Endothelial cell of umbilical vein (primary cell): ENCODE results near the gene UNC93B1. TPM values are rescaled to one million over a fixed set of nuclear protein-coding genes. Genes with fewer than 3 reads are reported as not detected.

ENCODE experiments used
- BruUV-seq: library from RNA; stranded (reverse); fragments of 400-500 nt; replicated peaks from 2 replicates; lab custom pipeline; 2021; lab: Mats Ljungman, UMichigan
- CTCF ChIA-PET: fragments of 300-600, 350-600 bp; sonication (Branson Sonifier 250); formaldehyde crosslinking; loops from one replicate; lab custom pipeline; 2021; ENCODE audit warnings: antibody characterized with exemption, inconsistent platforms; lab: Charles Lee
- POLR2A ChIA-PET: fragments of 300-600, 350-600 bp; sonication (Branson Sonifier 250); formaldehyde crosslinking; loops from one replicate; lab custom pipeline; 2021; ENCODE audit warnings: antibody characterized with exemption, inconsistent platforms; lab: Charles Lee
- DNase-seq: peaks from one replicate; pipeline ENCODE4 v3.0.0-alpha.2; 2011; ENCODE audit warnings: low read depth, low spot score
- FAIRE-seq: peaks from 2 replicates; lab custom pipeline; 2011; peaks lifted over from hg19 to GRCh38; lab: Jason Lieb, UNC
- H2AFZ ChIP-seq: 2 replicates; pipeline ENCODE4 v1.6.0; 2012; ENCODE audit warnings: low read depth, low read length, control low read depth, inconsistent platforms
- H3K27ac ChIP-seq: 2 replicates; pipeline ENCODE4 v1.5.1; 2011; ENCODE audit warnings: low read depth, mild to moderate bottlenecking, control low read depth, low read length, moderate library complexity; ENCODE audit not compliant: insufficient read depth
- H3K27me3 ChIP-seq, 2 experiments: 2 replicates each; pipeline versions ENCODE4 v1.6.0 to v1.6.1; 2011; ENCODE audit warnings: low read length in 2 of 2, mixed read lengths in 1 of 2; ENCODE audit not compliant: control insufficient read depth in 2 of 2, insufficient read depth in 2 of 2
- H3K36me3 ChIP-seq, 2 experiments: 2 replicates in 1 of 2; 3 replicates in 1 of 2; pipeline ENCODE4 v1.5.1; 2011; ENCODE audit warnings: low read length in 2 of 2, mild to moderate bottlenecking in 1 of 2, moderate library complexity in 1 of 2; ENCODE audit not compliant: control insufficient read depth in 2 of 2, insufficient read depth in 2 of 2; ENCODE audit errors: extremely low read depth in 1 of 2
- H3K4me1 ChIP-seq: 3 replicates; pipeline ENCODE4 v1.5.1; 2011; ENCODE audit warnings: mild to moderate bottlenecking, low read length; ENCODE audit not compliant: control insufficient read depth, insufficient read depth; ENCODE audit errors: extremely low read depth
- H3K4me2 ChIP-seq: 2 replicates; pipeline ENCODE4 v1.6.1; 2011; ENCODE audit warnings: low read length, control low read depth, mixed read lengths; ENCODE audit not compliant: insufficient read depth
- H3K4me3 ChIP-seq, 3 experiments: fragments of 200-600 bp in 1 of 3; sonication (generic), shearing (Covaris generic) in 1 of 3; replicated peaks in 1 of 3; 2 replicates each; pipeline ENCODE4 v1.5.1; 2011 to 2016; ENCODE audit warnings: control low read depth in 3 of 3, low read length in 3 of 3, mild to moderate bottlenecking in 2 of 3, inconsistent platforms in 1 of 3, low read depth in 1 of 3, moderate library complexity in 1 of 3; ENCODE audit not compliant: insufficient read depth in 1 of 3
- H3K79me2 ChIP-seq: 2 replicates; pipeline ENCODE4 v1.6.0; 2012; ENCODE audit warnings: low read length, inconsistent platforms; ENCODE audit not compliant: control insufficient read depth, insufficient read depth
- H3K9ac ChIP-seq: replicated peaks from 2 replicates; pipeline ENCODE3; 2011; ENCODE audit warnings: low read length, control low read depth; ENCODE audit not compliant: insufficient read depth; ENCODE audit errors: extremely low read depth
- H3K9me1 ChIP-seq: replicated peaks from 3 replicates; pipeline ENCODE4 v1.6.0; 2011; ENCODE audit warnings: mild to moderate bottlenecking, low read length; ENCODE audit not compliant: control insufficient read depth, insufficient read depth; ENCODE audit errors: extremely low read depth
- H3K9me3 ChIP-seq: replicated peaks from 2 replicates; pipeline ENCODE4 v1.5.1; 2012; ENCODE audit warnings: low read length, inconsistent platforms; ENCODE audit not compliant: control insufficient read depth, insufficient read depth
- H4K20me1 ChIP-seq: replicated peaks from 2 replicates; pipeline ENCODE3; 2011; ENCODE audit warnings: mild to moderate bottlenecking, low read length; ENCODE audit not compliant: control insufficient read depth, insufficient read depth; ENCODE audit errors: extremely low read depth
- CTCF ChIP-seq, 2 donors: IDR thresholded peaks; 1 replicate in 1 of 2; 2 replicates in 1 of 2; pipeline ENCODE4 v1.5.1; 2011; ENCODE audit warnings: low read length in 2 of 2, mild to moderate bottlenecking in 2 of 2, moderate library complexity in 2 of 2, control low read depth in 1 of 2, inconsistent platforms in 1 of 2, low read depth in 1 of 2; ENCODE audit not compliant: insufficient read depth in 1 of 2; ENCODE audit errors: extremely low read depth in 1 of 2
- EZH2 ChIP-seq: IDR thresholded peaks from 2 replicates; pipeline ENCODE4 v1.6.1; 2012; ENCODE audit warnings: borderline replicate concordance, low read depth, mild to moderate bottlenecking, moderate library complexity, low read length, inconsistent platforms; ENCODE audit not compliant: severe bottlenecking
- FOS ChIP-seq: IDR thresholded peaks from 2 replicates; pipeline ENCODE4 v1.6.1; 2011; ENCODE audit warnings: mild to moderate bottlenecking, low read length, moderate library complexity, borderline replicate concordance; ENCODE audit not compliant: insufficient read depth
- GATA2 ChIP-seq: IDR thresholded peaks from 2 replicates; pipeline ENCODE4 v1.7.0; 2011; ENCODE audit warnings: low read depth, mild to moderate bottlenecking, moderate library complexity, mixed read lengths, low read length; ENCODE audit not compliant: insufficient read length, insufficient read depth
- JUN ChIP-seq: IDR thresholded peaks from 2 replicates; pipeline ENCODE4 v1.6.1; 2011; ENCODE audit warnings: borderline replicate concordance, low read depth; ENCODE audit not compliant: insufficient read length, insufficient read depth
- MAX ChIP-seq: IDR thresholded peaks from 2 replicates; pipeline ENCODE4 v1.6.1; 2011; ENCODE audit not compliant: insufficient read depth, insufficient read length
- MYC ChIP-seq: IDR thresholded peaks from one replicate; pipeline ENCODE4 v1.6.1; 2011; ENCODE audit warnings: mild to moderate bottlenecking, low read depth, low read length
- POLR2A ChIP-seq: IDR thresholded peaks from 2 replicates; pipeline ENCODE4 v1.6.1; 2012; ENCODE audit warnings: low read depth, mild to moderate bottlenecking, control low read depth, low read length
- POLR2AphosphoS5 ChIP-seq: IDR thresholded peaks from 2 replicates; pipeline ENCODE4 v1.6.1; 2012; ENCODE audit warnings: low read depth, mild to moderate bottlenecking, control low read depth, low read length, moderate library complexity; ENCODE audit not compliant: insufficient read depth
- dilution Hi-C: fragments of 300-500 bp; cut with MboI; formaldehyde crosslinking; loops from one replicate; pipeline ENCODE4 v1.15.0; 2019; ENCODE audit warnings: low sequenced_read_pairs; ENCODE audit not compliant: extremely low pct_ligation_motif_present
- intact Hi-C: fragments of 100-400 bp; cut with micrococcal nuclease; formaldehyde crosslinking; loops from one replicate; pipeline ENCODE4 v1.10.0; 2022
- polyA plus RNA-seq, 4 experiments: library from polyadenylated mRNA; depleted of rRNA in 3 of 4; stranded (reverse) in 3 of 4; unstranded in 1 of 4; fragments of >200 nt; gene quantifications; 2 replicates each; pipeline versions ENCODE4 v1.2.1 to v1.2.3, GENCODE V29; 2011 to 2012; ENCODE audit warnings: missing spikeins in 1 of 4
- total RNA-seq: library from RNA; stranded (reverse); gene quantifications from 2 replicates; pipeline ENCODE4 v1.2.3, GENCODE V29; 2021

UNC93B1 gene
- total and polyA plus RNA-seq, 2 donors (not counting 3 experiments of a cell fraction or from before 2014, with no cell fraction given), result 10.6 to 18.9 TPM

- no peak overlapping the region for H3K4me2 ChIP-seq
- CTCF ChIA-PET, result interaction anchor here (1.2 kb wide), 1 partner anchor 156 kb away, joined by 3 read pairs; no protein-coding TSS in a partner anchor
- POLR2A ChIA-PET, result no interaction called here
- no peaks in the 10 kb centered on the region for H3K9me1 ChIP-seq
- TF ChIP-seq GATA2, result no peak
- no peak for TF ChIP-seq MYC
- TF ChIP-seq POLR2AphosphoS5, result no peak
- no peak for TF ChIP-seq EZH2
- TF ChIP-seq FOS, result no peak
- TF ChIP-seq MAX, result no peak
- TF ChIP-seq POLR2A, result no peak
- TF ChIP-seq JUN, result no peak
- TF ChIP-seq CTCF (IDR thresholded peaks at IDR 0.05; ENCODE audit: extremely low read depth in 1 of 2, insufficient read depth in 1 of 2, low read depth in 1 of 2, low read length in 2 of 2), result no peak
- H3K9ac ChIP-seq, result no peak overlapping the region
- H3K4me3 ChIP-seq, result no peak overlapping the region
- DNase-seq, result no peak
- TSS peak; percentile 11 for BruUV-seq
- FAIRE-seq, result no peak
- H3K9me3 ChIP-seq, result no peaks in the 10 kb centered on the region
- H3K27me3 ChIP-seq, result no peaks in the 10 kb centered on the region
- H3K27ac ChIP-seq, result no peak overlapping the region
- H3K79me2 ChIP-seq, result no peaks in the 10 kb centered on the region
- H3K4me1 ChIP-seq, result no peaks in the 10 kb centered on the region
- intact Hi-C loops, result no loop called here
- H2AFZ ChIP-seq, result no peak overlapping the region
- dilution Hi-C loops, result no loop called here
- no peaks in the 10 kb centered on the region for H4K20me1 ChIP-seq
- H3K36me3 ChIP-seq, result peaks cover 4 to 35% of the 10 kb centered on the region in 2 experiments
Measured at GRCh38 chr11:68053117-68053516, 49.2 kb upstream of the UNC93B1 start.
